ENCODE measurements around the gene TXK.
"Not testable (repeated sequence)": the region's sequence is repeated elsewhere in the genome, so short reads cannot be mapped to it uniquely, and the experiment has no call there.

Gene TXK

DNA sequence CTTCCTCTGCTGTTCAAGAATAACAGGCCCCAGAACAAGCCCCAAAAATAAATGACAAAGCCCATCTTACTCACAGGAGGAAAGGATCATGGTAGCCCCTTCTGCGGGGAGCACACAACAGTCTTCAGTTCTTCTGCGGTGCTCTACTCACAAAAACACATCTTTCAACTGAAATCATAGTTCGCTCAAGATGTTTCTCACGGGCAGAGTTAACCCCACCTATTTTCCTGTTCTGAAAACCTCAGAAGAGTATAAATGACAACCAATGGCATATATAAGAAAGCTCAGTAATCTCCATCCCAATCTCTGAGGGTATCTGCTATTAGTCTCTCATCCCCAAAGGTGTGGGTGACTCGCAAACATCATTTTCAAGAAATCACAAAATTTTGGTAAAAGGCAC lies at the start of gene TXK:
TXK (minus strand) TSS at position 170 of the 400 bp plus-strand sequence; CDS start at position 90, 80 bp downstream.
- DNase-seq = no peak

DNA sequence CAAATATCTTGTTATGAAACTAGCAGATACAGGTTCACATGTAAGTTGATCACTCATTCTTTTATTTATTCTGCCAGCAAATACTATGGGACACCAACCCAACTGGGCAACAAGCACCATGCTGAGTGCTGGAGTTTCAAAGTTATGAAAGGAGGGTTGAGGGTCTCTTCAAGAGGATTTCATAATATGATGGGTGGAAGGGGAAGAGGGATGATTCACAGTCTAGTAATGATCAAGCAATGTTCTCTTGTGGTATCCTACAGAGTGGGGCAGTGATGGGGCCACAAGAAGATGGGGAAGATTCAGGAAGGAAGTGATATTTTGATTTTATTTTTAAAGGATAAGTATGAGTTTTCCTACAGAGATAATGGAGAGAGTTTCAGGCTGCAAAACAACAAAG lies 46.2 kb upstream of the TXK start:
- DNase-seq = no peak

DNA sequence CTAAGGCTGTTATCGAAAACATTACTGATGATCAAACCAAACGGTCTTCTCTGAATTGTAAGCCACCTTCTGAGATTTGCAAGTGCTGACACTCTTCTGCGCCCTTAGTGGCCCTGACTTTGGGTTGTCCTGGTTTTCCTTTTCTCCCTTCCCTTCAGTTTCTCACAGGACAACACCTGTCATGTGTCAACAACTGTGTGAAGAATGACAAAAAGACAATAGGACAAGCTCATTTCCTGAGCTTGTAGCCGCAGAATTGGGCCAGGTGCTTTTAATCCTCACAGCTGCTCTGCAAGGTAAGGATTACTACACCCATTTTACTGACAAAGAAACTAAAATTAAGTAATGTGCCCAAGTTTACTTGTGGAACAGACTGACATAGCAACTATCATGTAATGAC lies 44.9 kb upstream of the TXK start:
- no peak for DNase-seq

DNA sequence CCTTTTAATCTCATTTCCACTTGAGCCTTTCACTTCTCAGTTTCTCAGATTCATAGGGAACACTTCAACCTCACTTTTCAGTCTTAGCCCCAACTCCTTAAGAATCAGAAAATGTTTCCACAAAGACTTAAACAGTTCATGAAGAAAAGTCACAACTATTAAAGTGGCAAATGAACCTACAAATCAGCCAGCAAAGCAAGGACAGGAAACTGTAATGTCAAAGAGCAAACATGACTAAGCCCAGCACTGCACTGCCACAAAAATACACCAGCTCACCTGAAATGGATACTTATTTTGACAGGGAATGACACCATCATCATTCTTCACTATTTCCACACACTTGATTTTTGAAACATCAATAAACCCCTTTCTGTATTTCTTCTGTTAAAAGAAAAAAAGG lies 41.8 kb upstream of the TXK start:
- no peak for DNase-seq

DNA sequence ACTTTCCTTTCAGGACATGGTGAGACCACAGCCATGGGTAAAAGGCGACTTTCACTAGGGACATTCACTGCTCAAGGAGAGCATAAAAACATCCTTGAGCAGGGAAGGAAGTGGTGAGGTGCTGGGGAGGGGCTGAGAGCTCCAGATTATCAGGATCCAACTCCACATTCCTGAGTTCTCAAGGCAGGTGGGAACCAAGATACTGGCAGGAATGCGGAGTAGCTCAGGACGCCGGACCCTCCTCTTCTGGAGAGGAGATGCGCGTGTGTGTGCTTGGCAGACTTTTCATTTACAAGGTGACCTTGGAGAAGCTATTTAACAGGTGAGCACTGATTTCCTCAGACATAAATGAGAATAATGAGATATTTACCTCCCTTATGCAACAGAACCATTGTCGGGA lies 41.3 kb upstream of the TXK start:
- no peak for DNase-seq

GRCh38 chr4:48173056-48173991 lies 39.3 kb upstream of the TXK start:
- no peak for DNase-seq

DNA sequence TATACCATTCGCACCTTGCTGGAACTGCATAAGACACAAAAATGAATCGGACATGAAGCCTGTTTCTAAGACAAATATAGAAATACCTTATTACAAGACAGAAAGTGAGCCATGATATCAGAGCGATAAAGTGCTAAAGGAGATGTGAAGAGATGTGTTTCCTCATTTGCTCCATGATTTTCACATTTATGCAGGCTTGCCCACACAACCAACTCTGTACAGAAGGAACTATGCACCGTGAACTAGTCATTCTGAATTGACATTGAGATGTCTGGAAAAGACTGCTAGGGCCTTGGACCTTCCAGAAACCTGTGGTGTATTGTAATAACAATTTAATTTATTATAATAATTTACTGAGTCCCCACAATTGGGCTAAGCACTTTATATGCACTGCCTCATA lies 38.6 kb upstream of the TXK start:
- DNase-seq = no peak

GRCh38 chr4:48169636-48170035 lies 35.6 kb upstream of the TXK start:
- no peak for DNase-seq

DNA sequence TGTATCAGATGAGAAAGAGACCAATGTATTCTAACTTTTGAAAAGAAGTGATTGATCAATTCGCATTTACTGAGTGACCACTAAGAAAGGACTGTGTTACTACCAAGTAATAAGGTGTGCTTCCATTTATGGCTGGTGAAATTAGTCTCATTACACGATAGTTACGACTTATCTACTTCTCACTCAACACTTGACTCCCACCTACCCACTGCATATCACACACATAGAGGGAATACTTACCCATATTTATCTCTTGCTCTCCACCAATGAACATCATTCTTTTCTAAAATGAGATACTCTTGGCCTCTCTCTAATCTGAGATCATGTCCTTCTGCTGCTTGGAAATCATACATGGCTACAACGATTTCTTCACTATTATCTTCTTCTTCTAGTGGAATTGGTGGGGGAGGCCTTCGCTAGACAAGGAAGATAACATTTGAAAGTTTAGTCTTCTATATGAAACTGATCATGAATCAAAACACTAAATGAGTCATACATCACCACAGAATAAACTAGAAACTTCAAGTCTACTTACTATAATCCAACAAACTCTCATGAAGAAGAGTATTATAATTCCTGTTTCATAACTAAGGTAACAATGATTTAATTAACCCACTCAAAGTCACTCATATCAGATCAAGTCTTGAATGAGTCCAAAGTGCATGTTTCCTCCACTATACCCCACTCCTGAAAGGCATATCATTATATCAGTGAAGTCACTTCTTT lies 33.7 kb upstream of the TXK start:
- DNase-seq = no peak

DNA sequence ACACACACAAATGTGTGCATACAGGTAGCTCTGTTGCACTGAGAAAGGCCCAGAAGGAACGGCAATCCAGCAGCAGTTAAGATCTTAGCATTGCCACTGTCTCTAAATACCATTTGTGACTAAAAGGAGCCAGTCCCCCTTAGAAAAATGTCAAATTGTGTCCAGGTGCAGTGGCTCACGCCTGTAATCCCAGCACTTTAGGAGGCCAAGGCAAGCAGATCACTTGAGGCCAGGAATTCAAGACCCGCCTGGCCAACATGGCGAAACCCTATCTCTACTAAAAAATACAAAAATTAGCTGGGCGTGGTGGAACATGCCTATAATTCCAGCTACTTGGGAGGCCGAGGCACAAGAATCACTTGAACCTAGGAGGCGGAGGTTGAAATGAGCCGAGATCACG lies 30.5 kb upstream of the TXK start:
- DNase-seq = not testable (repeated sequence)

- DNase-seq = no peak
Observed at GRCh38 chr4:48163746-48164145, 29.7 kb upstream of the TXK start.

DNA sequence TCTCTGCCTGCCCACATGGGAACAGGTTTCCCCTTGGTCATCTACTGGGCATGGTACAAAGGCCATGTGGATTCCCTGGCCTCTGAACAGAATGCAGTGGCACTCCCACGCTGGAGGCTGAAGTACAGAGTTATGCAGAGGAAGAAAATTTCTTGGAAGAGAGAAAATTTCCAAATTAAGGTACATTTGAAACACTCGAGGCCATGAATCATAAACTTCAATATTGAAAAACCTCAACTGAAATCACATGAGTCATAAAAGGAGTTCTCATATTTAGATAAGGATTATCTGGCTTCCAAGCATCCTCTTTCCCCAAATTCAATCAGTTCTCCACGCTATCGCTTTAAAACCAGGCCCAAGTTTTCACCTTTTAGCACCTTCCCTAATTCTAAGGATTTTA lies 28.1 kb upstream of the TXK start:
- DNase-seq = no peak

DNA sequence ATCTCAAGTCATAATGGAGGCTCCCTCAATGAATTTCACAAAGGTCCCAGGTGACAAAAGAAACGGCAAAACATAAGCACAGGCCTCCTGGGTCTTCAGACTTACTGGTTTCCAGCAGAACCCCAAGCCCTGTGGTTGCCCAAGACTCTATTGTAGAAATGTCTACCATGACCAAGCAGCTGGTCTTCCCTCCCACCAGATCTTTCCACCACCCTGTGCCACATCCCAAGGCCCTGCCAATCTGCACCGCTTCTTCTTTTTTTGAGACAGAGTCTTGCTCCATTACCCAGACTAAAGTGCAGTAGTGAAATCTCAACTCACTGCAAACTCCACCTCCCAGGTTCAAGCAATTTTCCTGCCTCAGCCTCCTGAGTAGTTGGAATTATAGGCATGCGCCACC lies 23.2 kb upstream of the TXK start:
- no peak for DNase-seq

DNA sequence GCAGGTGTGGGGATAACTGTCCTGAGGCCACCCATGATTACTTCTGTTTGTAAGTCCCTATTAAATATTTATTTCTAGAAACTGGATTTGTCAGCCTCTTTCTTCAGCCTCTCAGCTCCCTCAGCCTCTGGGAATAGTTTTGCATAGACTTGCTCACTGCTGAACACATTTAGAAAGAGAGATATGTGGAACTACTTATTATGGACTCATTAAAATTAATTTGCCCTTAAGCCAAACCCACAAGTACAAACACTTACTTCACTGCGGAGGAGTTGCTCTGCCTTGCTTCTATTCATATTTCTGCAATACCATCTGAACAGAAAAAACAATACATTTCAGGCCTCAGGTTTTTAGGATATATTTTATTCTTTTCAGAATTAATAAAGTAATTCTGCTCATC lies 22.4 kb upstream of the TXK start:
- no peak for DNase-seq

GRCh38 chr4:48153791-48154550 lies 19.9 kb upstream of the TXK start:
- DNase-seq = no peak

- no peak for DNase-seq
Observed at GRCh38 chr4:48152259-48152658, 18.2 kb upstream of the TXK start.

DNA sequence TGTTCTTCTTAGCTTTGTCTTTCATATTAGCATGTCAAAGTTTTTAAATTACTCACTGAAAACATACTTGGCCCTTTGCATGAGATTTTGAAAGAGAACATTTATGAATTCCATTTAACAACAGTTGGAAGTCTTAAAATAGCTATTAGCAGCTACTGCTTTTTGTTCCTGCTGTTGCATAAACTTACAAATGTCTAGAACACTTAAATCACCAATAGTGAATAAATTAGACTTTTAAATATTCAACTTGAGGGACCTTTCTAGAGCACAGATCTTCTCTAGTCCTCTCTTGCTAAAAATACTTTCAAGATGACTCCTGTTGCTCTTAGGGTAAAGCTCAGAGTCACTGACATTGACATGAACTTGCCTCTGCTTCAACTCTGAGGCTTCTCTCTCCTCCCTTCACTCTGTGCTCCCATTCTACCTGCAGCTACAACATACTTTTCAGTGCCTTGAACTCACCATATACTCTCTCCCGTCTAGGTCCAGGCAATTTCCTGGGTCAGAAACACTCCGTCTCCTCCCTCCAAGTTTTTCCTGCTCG lies 15.8 kb upstream of the TXK start:
- DNase-seq = no peak

GRCh38 chr4:48147621-48148020 lies 13.6 kb upstream of the TXK start:
- DNase-seq = no peak

DNA sequence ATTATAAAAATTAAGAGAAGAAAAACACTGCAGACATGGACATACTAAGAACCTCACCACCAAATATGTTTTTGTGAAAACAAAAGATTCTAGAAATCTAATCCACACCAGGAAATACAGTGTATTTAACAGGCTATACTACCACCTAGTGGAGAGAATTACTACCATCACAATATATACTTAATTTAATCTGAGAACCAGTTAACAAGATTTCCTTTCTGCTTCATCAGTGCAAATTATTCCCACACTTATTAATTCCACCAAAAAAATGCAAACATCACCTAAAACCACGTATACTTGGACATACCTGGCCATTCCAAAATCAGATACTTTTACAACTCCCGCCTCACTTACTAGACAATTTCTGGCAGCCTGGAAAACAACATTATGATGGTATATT lies 7.0 kb upstream of the TXK start:
- no peak for DNase-seq

DNA sequence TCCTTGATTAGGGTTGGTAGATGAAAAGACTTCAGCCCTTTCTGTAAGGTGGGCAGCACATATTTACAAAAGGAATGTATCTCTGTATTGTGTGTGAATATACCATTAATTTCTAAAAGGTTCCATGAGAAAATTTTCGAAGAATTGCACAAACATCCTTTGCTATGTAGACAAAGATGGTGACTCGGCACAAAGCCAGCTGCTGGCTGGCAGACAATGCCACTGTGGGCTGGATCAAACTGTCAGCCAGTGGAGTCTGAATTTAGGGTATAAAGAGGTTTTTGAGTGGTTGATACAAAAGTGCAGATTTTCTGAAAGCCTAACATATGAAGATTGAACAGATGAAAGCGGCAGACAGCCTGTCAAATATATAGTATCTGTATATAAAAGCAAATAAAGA lies 5.6 kb upstream of the TXK start:
- DNase-seq = peak; percentile 43

- DNase-seq = peak; percentile 22
Observed at GRCh38 chr4:48138936-48139335, 4.9 kb upstream of the TXK start.

- no peak for DNase-seq
Observed at GRCh38 chr4:48138511-48138910, 4.5 kb upstream of the TXK start.

- no peak for DNase-seq
Observed at GRCh38 chr4:48137846-48138245, 3.8 kb upstream of the TXK start.
